Ascending aorta (tissue), 2 donors: ENCODE results near the gene SYTL2. TPM values are rescaled to one million over a fixed set of nuclear protein-coding genes. Genes with fewer than 3 reads are reported as not detected.
A peak's percentile ranks its signal among the peaks of the same experiment; 100 is the strongest.

Source experiments
- DNase-seq, 2 donors: peaks; one replicate each; pipeline ENCODE4 v3.0.0-alpha.2; 2019; ENCODE audit warnings: low spot score in 2 of 2
- H3K27ac ChIP-seq, 2 donors: fragments of 200-600 bp; sonication (generic); one replicate each; pipeline ENCODE4 v1.5.1; 2016 to 2017; ENCODE audit warnings: mild to moderate bottlenecking in 1 of 2
- H3K27me3 ChIP-seq: fragments of 200-600 bp; sonication (generic); one replicate; pipeline ENCODE4 v1.5.1; 2017
- H3K36me3 ChIP-seq, 2 donors: fragments of 200-600 bp; sonication (generic); one replicate each; pipeline ENCODE4 v1.5.1; 2016
- H3K4me1 ChIP-seq, 2 donors: fragments of 200-600 bp; sonication (generic); one replicate each; pipeline ENCODE4 v1.5.1; 2016 to 2017; ENCODE audit warnings: mild to moderate bottlenecking in 1 of 2
- H3K4me3 ChIP-seq, 2 donors: fragments of 200-600 bp; sonication (generic); one replicate each; pipeline ENCODE4 v1.5.1; 2016 to 2017; ENCODE audit warnings: mild to moderate bottlenecking in 1 of 2
- H3K9me3 ChIP-seq, 2 donors: fragments of 200-600 bp; sonication (generic); one replicate each; pipeline ENCODE4 v1.5.1; 2016
- intact Hi-C: fragments of 100-400 bp; cut with DNase I; formaldehyde crosslinking; loops from one replicate; pipeline ENCODE4 v1.15.1; 2023
- total RNA-seq: library from RNA; depleted of rRNA; stranded (reverse); fragments of >200 nt; gene quantifications from one replicate; pipeline ENCODE4 v1.1.0, GENCODE V29; 2016
- TF ChIP-seq, protein P1 (sequence below), 3 experiments: fragments of 200-600 bp in 2 of 3; fragments of 450-650 bp in 1 of 3; sonication (generic) in 2 of 3; IDR thresholded peaks; one replicate each; pipeline ENCODE4 v1.5.1; 2016 to 2019; ENCODE audit warnings: antibody characterized with exemption in 3 of 3, mild to moderate bottlenecking in 1 of 3, moderate library complexity in 1 of 3

SYTL2 gene
- total RNA-seq, 1 donor from 2014 or later, result 151 TPM

DNA sequence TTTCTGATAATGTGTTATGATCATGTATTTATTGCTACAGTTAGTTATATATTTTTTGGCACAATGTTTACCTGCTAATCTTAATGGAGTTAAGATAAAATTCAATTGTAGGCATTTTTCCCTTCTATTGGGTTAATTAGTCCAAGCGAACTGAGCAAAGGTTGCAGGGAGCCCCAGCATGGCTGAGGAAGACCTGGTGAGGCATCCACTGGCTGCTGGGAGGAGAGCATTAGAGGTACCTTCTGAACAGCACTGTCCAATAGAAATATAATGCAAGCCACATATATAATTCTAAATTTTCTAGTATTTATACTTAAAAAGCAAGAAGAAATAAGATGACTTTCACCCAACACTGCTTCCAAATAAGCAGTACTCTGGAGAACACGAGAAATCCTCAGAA lies 163.9 kb downstream of the SYTL2 start:
- intact Hi-C loops, result loop anchor here (1.0 kb wide), 2 partner anchors 17 to 19 kb away; partner anchors contain the start of gene TMEM126B
- Histone ChIP-seq H3K36me3 (no peaks in the 10 kb centered on the region), H3K4me1 (peaks cover 3 to 7% of the 10 kb centered on the region in 2 donors), H3K4me3 (peak overlapping the region; percentile 61 to 84), H3K9me3 (no peaks in the 10 kb centered on the region), H3K27me3 (no peaks in the 10 kb centered on the region), H3K27ac (peak overlapping the region; percentile 81 to 86)
- TF ChIP-seq, protein P1, sequence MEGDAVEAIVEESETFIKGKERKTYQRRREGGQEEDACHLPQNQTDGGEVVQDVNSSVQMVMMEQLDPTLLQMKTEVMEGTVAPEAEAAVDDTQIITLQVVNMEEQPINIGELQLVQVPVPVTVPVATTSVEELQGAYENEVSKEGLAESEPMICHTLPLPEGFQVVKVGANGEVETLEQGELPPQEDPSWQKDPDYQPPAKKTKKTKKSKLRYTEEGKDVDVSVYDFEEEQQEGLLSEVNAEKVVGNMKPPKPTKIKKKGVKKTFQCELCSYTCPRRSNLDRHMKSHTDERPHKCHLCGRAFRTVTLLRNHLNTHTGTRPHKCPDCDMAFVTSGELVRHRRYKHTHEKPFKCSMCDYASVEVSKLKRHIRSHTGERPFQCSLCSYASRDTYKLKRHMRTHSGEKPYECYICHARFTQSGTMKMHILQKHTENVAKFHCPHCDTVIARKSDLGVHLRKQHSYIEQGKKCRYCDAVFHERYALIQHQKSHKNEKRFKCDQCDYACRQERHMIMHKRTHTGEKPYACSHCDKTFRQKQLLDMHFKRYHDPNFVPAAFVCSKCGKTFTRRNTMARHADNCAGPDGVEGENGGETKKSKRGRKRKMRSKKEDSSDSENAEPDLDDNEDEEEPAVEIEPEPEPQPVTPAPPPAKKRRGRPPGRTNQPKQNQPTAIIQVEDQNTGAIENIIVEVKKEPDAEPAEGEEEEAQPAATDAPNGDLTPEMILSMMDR (IDR thresholded peaks at IDR 0.05), result no peak
- DNase-seq, result no peak

Other genes with a start within 250 kb of the SYTL2 start
- gene DLG2, start 183.8 kb downstream of the SYTL2 start, total RNA-seq, result 0.43 TPM
- 76.4 TPM for gene TMEM126B, start 182.5 kb downstream of the SYTL2 start, total RNA-seq
- 6.8 TPM for gene TMEM126A, start 163.2 kb downstream of the SYTL2 start, total RNA-seq
- gene CREBZF, start 146.0 kb downstream of the SYTL2 start, total RNA-seq, result 29.7 TPM
- gene CCDC89, start 124.9 kb downstream of the SYTL2 start, total RNA-seq, result 16.6 TPM
- gene CCDC83, start 44.2 kb upstream of the SYTL2 start, total RNA-seq, result not detected